Adrenal gland (tissue), 12 donors: ENCODE data around the gene PHGDH. TPM values are rescaled to one million over a fixed set of nuclear protein-coding genes. Genes with fewer than 3 reads are reported as not detected.

Experiments
- DNase-seq, 7 donors: peaks; one replicate each; pipeline ENCODE4 v3.0.0-alpha.2; 2019 to 2020
- H3K27ac ChIP-seq, 5 donors: fragments of 200-600 bp; sonication (generic) in 4 of 5; 1 replicate in 3 of 5; 2 replicates in 2 of 5; pipeline versions ENCODE4 v1.5.1 to v1.8.0; 2016 to 2020; ENCODE audit warnings: mild to moderate bottlenecking in 1 of 5
- H3K27me3 ChIP-seq: fragments of 200-600 bp; 2 replicates; pipeline ENCODE4 v1.8.0; 2021
- H3K36me3 ChIP-seq, 2 donors: fragments of 200-600 bp; replicated peaks in 1 of 2; 1 replicate in 1 of 2; 2 replicates in 1 of 2; pipeline versions ENCODE4 v1.5.1 to v1.8.0; 2018 to 2022
- H3K4me1 ChIP-seq, 2 donors: fragments of 200-600 bp; replicated peaks in 1 of 2; 1 replicate in 1 of 2; 2 replicates in 1 of 2; pipeline versions ENCODE4 v1.5.1 to v1.8.0; 2018 to 2021
- H3K4me3 ChIP-seq, 4 donors: fragments of 200-600 bp; sonication (generic) in 3 of 4; one replicate each; pipeline ENCODE4 v1.5.1; 2016 to 2018
- H3K9me3 ChIP-seq, 3 donors: fragments of 200-600 bp; sonication (generic) in 1 of 3; replicated peaks in 1 of 3; 1 replicate in 2 of 3; 2 replicates in 1 of 3; pipeline versions ENCODE4 v1.5.1 to v1.8.0; 2016 to 2021
- CTCF ChIP-seq, 6 experiments: fragments of 450-650 bp in 4 of 6; fragments of 200-600 bp in 2 of 6; sonication (generic) in 1 of 6; IDR thresholded peaks; 1 replicate in 5 of 6; 2 replicates in 1 of 6; pipeline versions ENCODE4 v1.5.1 to v1.8.0; 2016 to 2021; ENCODE audit warnings: antibody characterized with exemption in 6 of 6, mild to moderate bottlenecking in 2 of 6, moderate library complexity in 1 of 6
- POLR2A ChIP-seq, 2 donors: fragments of 450-650 bp; IDR thresholded peaks; one replicate each; pipeline ENCODE4 v1.6.1; 2017; ENCODE audit warnings: antibody characterized with exemption in 2 of 2, mild to moderate bottlenecking in 2 of 2, moderate library complexity in 1 of 2
- WGBS, 4 donors: extraction: QIAGEN DNeasy Blood & Tissue Kit in 2 of 4; methylation state at CpG; one replicate each; pipeline versions ENCODE4 v1.1.5 to v1.1.7; 2013 to 2017; 5-methylcytosine and 5-hydroxymethylcytosine counted together
- intact Hi-C, 2 donors: fragments of 100-400 bp; cut with DNase I; formaldehyde crosslinking; loops; one replicate each; pipeline versions ENCODE4 v1.14.1 to v1.15.0; 2022 to 2023
- polyA plus RNA-seq, 3 donors: library from polyadenylated mRNA; stranded (reverse); fragments of 200-250 nt in 2 of 3; fragments of 350-450 nt in 1 of 3; fragmentation: Illumina TruSeq in 1 of 3; extraction: RNeasy Lipid Tissue Mini Kit (QIAGEN cat#74804) in 1 of 3; gene quantifications; one replicate each; pipeline ENCODE4 v1.2.3, GENCODE V29; 2013 to 2014
- total RNA-seq, 9 donors: library from RNA; depleted of rRNA in 4 of 9; stranded (reverse); fragments of >200 nt in 4 of 9; fragments of 120-200 nt in 1 of 9; fragmentation: NEBNext Ultra II Directional in 1 of 9; extraction: Animal tissue kit (Norgen Biotek cat#: 25700) in 1 of 9; gene quantifications; one replicate each; pipeline versions ENCODE4 v1.1.0 to v1.2.4, GENCODE V29; 2013 to 2023
- donor health status: healthy with polysubstance abuse.
- donor health status: Bipolar disorder and iron deficiency.
- donor health status: DM: yes; HTN: yes; CAD: no.
- donor health status: DM: no; HTN: no; CAD: no.
- donor health status: DM: no; HTN: no; CAD: no.
- donor health status: DM: yes; HTN: yes; CAD: no.

Gene PHGDH
- total and polyA plus RNA-seq, 12 donors: 1.8 to 27.7 (median 3.6) TPM

DNA sequence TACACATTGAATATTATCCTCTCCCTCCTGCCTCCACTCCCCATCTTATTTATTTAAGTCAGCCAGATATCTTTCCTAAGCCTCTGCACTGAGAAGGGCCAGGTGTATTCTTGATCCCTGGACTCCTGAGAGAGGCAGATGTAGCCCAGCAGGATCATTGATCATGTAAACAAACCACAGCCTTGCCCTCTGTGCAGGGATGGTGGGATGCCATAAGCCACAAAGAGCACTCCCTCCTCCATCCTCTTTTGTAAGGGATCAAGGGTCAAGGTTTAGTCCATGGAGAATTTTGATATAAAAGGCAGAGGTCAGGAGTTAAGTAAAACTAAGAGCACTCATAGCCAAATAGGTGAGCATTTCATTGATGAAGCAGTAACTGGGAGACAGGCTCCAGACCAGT is 17.3 kb downstream of the PHGDH start:
- no peak for DNase-seq
- no peaks in the 10 kb centered on the region for H3K27me3 ChIP-seq
- no peaks in the 10 kb centered on the region for H3K36me3 ChIP-seq
- H3K9me3 ChIP-seq: no peaks in the 10 kb centered on the region
- no peaks in the 10 kb centered on the region for H3K4me1 ChIP-seq
- TF ChIP-seq POLR2A (IDR thresholded peaks at IDR 0.05) (no peak), CTCF (IDR thresholded peaks at IDR 0.05) (no peak)
- intact Hi-C loops: no loop called here
- H3K4me3 ChIP-seq: no peak overlapping the region
- no peak overlapping the region for H3K27ac ChIP-seq

DNA sequence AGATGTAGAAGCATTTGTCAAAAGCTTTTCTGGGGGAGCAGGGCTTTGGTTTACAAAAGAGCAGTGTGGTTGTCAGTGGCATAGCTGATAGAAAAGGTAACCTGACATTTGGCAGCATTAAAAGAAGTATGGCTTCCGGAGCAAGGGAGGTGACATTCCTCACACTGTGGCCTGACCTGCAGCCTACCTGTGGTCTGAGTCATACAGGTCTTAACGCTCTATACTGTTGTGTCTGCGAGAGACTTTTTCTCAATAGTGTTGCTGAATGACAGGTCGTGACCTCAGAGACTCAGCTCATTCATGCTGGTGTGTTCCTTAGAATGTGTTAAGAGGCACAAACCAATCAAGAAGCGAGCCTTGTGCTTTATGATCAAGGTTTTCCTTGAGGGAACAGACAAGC is 19.3 kb downstream of the PHGDH start:
- Histone ChIP-seq H3K27ac (no peak overlapping the region), H3K27me3 (no peaks in the 10 kb centered on the region), H3K4me1 (no peaks in the 10 kb centered on the region), H3K4me3 (no peak overlapping the region), H3K9me3 (no peaks in the 10 kb centered on the region), H3K36me3 (no peaks in the 10 kb centered on the region)
- TF ChIP-seq CTCF (IDR thresholded peaks at IDR 0.05): no peak
- no peak for TF ChIP-seq POLR2A (IDR thresholded peaks at IDR 0.05)
- intact Hi-C loops: no loop called here
- no peak for DNase-seq
- 92 to 97% (median 95%) methylated on average over 5 of the region's 5 CpGs for WGBS, 4 donors

DNA sequence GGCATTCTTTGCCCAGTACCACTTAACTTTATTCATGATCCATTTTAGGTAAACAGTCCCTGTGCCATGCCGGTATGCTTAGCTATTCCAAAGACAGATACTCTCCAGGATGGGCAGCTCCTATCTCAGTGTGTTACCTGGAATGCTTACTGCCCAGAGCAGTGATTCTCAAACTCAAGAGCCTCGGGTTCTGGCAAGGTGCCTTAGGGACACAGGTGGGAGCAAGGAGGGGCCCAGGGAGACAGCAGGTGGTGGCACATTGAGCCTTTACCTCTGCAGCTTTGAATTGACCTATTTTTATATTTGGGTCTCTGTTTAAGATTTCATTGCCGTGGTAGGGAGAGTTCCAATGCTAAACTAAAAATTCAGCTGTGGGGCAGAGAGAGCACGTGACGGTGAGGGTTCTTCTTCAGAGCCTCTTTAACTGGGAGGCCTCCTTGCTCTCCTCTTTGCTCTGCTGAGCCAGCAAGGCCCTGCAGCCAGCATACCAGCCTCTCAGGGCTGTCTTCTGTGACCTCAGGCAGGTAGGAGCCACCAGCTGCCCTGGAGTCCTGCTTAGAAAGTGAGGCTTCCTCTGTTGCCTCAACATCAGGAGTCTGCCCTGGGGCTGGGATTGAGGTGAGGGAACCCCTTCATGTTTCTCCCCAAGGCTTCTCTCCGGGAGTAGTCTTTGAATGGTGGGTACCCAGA is 20.2 kb downstream of the PHGDH start:
- Histone ChIP-seq H3K4me1 (no peaks in the 10 kb centered on the region), H3K27me3 (no peaks in the 10 kb centered on the region), H3K36me3 (no peaks in the 10 kb centered on the region), H3K9me3 (no peaks in the 10 kb centered on the region), H3K4me3 (no peak overlapping the region), H3K27ac (no peak overlapping the region)
- WGBS, 4 donors: 85 to 92% (median 89%) methylated on average over 5 to 6 of the region's 6 CpGs
- intact Hi-C loops: no loop called here
- no peak for TF ChIP-seq CTCF (IDR thresholded peaks at IDR 0.05)
- TF ChIP-seq POLR2A (IDR thresholded peaks at IDR 0.05): no peak
- DNase-seq: no peak

DNA sequence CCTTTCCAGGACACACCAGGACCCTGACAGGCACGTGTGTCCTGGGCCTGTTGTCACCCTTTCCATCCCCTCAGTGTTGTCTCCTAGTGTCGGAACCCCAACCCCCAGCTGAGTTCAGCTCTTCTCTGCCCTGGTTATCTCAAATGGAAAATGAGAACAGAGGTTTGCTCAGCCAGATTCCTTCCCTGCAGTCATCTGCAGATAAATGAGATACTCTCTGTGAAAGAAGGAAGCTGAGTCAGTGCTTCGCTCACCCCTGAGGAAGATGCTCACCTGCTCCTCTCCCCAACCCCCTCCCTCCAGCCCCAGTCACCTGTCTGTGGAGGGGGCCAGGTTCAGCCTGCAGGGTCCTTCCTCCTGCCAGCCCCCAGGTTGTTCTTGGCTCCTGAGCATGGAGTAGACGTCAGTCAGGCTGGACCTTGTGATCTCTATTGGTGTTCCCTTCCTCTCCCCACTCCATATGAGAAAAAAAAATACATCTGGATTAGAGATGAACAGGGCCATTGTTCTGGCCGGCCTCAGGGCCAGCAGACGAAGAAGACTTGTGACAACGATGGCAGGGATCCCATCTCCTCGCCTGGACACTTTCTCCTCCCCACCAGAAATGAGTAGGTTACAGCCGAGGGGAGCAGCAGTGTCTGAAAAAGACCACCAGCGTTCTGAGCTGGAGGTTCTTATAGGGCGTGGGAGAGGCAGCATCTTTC is 20.9 kb downstream of the PHGDH start:
- Histone ChIP-seq H3K4me1 (no peaks in the 10 kb centered on the region), H3K27ac (no peak overlapping the region), H3K27me3 (no peaks in the 10 kb centered on the region), H3K36me3 (no peaks in the 10 kb centered on the region), H3K9me3 (no peaks in the 10 kb centered on the region), H3K4me3 (no peak overlapping the region)
- WGBS, 4 donors: 79 to 89% (median 86%) methylated on average over 11 of the region's 11 CpGs
- intact Hi-C loops: no loop called here
- DNase-seq: no peak
- no peak for TF ChIP-seq CTCF (IDR thresholded peaks at IDR 0.05)
